Lower lobe of right lung (tissue), 2 donors: ENCODE data around the gene AUTS2. TPM values are rescaled to one million over a fixed set of nuclear protein-coding genes. Genes with fewer than 3 reads are reported as not detected.

Experiments used
- ATAC-seq, 2 donors: fragments of 200-7000 bp; cut with Tn5 transposase; one replicate each; pipeline ENCODE4 v1.9.1; 2020 to 2022; ENCODE audit warnings: mild to moderate bottlenecking in 2 of 2, moderate library complexity in 2 of 2
- DNase-seq: peaks from one replicate; pipeline ENCODE4 v3.0.0-alpha.2; 2020
- H3K27ac ChIP-seq: fragments of 200-600 bp; one replicate; pipeline ENCODE4 v1.8.0; 2022
- H3K27me3 ChIP-seq: fragments of 200-600 bp; one replicate; pipeline ENCODE4 v1.8.0; 2022; ENCODE audit warnings: low read depth
- H3K36me3 ChIP-seq: fragments of 200-600 bp; one replicate; pipeline ENCODE4 v1.8.0; 2022; ENCODE audit warnings: mild to moderate bottlenecking
- H3K4me1 ChIP-seq: fragments of 200-600 bp; one replicate; pipeline ENCODE4 v1.8.0; 2022
- H3K4me3 ChIP-seq: fragments of 200-600 bp; one replicate; pipeline ENCODE4 v1.8.0; 2022; ENCODE audit warnings: mild to moderate bottlenecking
- H3K9me3 ChIP-seq: fragments of 200-600 bp; one replicate; pipeline ENCODE4 v1.8.0; 2022
- intact Hi-C: fragments of 100-400 bp; cut with DNase I; formaldehyde crosslinking; loops from one replicate; pipeline ENCODE4 v1.11.0; 2022
- total RNA-seq: library from RNA; stranded (reverse); fragmentation: NEBNext Ultra II Directional; extraction: Animal tissue kit (Norgen Biotek cat#: 25700); gene quantifications from one replicate; pipeline ENCODE4 v1.2.1, GENCODE V29; 2021
- TF ChIP-seq, protein P1 (sequence below): fragments of 200-600 bp; IDR thresholded peaks from one replicate; pipeline ENCODE4 v1.8.0; 2022; ENCODE audit warnings: antibody characterized with exemption, mild to moderate bottlenecking
- donor health status: DM: no; HTN: yes; CAD: no; lungs with severe emphysema.

The AUTS2 gene
- total RNA-seq, 1 donor from 2014 or later = 45.7 TPM

GRCh38 chr7:69757981-69758430, 159.7 kb downstream of the AUTS2 start:
- Histone ChIP-seq H3K4me1 (peaks cover 21% of the 10 kb centered on the region), H3K27ac (no peak overlapping the region), H3K9me3 (no peaks in the 10 kb centered on the region), H3K36me3 (no peaks in the 10 kb centered on the region), H3K27me3 (no peaks in the 10 kb centered on the region), H3K4me3 (no peak overlapping the region)
- TF ChIP-seq, protein P1, sequence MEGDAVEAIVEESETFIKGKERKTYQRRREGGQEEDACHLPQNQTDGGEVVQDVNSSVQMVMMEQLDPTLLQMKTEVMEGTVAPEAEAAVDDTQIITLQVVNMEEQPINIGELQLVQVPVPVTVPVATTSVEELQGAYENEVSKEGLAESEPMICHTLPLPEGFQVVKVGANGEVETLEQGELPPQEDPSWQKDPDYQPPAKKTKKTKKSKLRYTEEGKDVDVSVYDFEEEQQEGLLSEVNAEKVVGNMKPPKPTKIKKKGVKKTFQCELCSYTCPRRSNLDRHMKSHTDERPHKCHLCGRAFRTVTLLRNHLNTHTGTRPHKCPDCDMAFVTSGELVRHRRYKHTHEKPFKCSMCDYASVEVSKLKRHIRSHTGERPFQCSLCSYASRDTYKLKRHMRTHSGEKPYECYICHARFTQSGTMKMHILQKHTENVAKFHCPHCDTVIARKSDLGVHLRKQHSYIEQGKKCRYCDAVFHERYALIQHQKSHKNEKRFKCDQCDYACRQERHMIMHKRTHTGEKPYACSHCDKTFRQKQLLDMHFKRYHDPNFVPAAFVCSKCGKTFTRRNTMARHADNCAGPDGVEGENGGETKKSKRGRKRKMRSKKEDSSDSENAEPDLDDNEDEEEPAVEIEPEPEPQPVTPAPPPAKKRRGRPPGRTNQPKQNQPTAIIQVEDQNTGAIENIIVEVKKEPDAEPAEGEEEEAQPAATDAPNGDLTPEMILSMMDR = no peak
- ATAC-seq = peak in 1 of 2 donors; percentile 12
- DNase-seq = no peak
- intact Hi-C loops = no loop called here

GRCh38 chr7:69759373-69759772, 161.1 kb downstream of the AUTS2 start:
- Histone ChIP-seq H3K9me3 (no peaks in the 10 kb centered on the region), H3K4me1 (peaks cover 21% of the 10 kb centered on the region), H3K4me3 (no peak overlapping the region), H3K27ac (no peak overlapping the region), H3K36me3 (no peaks in the 10 kb centered on the region), H3K27me3 (no peaks in the 10 kb centered on the region)
- no peak for DNase-seq
- no peak for ATAC-seq
- TF ChIP-seq, protein P1 = no peak
- intact Hi-C loops = no loop called here

DNA sequence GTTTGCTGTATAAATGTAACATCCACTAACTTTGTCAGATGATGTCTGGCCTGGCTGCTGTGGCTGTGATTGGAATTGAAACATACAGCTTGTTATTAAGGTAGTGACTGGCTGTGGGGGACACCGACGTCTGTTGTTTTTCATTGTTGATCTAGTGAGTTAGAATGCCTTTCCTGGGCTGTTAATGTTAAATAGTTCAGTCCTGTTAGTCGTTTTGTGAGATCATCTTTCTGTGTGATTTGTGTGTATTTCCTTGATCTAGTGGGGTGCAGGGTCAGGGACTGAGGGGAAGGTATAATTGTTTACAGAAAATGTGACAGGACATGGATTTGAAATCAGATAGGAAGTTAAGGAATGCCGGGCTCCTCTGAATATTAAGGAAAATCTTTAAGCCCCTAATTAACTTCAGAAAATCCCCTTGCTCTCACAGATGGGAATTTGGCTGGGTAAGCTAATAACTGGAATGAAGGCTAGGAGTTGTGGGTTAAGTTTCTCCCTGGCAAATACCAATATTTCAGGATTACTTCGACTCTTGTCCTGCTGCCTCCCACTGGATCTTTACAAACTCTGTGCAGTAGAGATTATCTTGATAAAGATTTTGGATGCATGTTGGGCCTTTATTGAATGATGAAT, 163.1 kb downstream of the AUTS2 start:
- H3K27ac ChIP-seq = no peak overlapping the region
- intact Hi-C loops = no loop called here
- TF ChIP-seq, protein P1 = no peak
- DNase-seq = no peak
- no peaks in the 10 kb centered on the region for H3K9me3 ChIP-seq
- no peak for ATAC-seq
- H3K36me3 ChIP-seq = no peaks in the 10 kb centered on the region
- H3K4me1 ChIP-seq = peaks cover 15% of the 10 kb centered on the region
- H3K4me3 ChIP-seq = no peak overlapping the region
- no peaks in the 10 kb centered on the region for H3K27me3 ChIP-seq

- peaks cover 5% of the 10 kb centered on the region for H3K4me1 ChIP-seq
- ATAC-seq (no peak), DNase-seq (no peak)
- TF ChIP-seq, protein P1 = no peak
- no peak overlapping the region for H3K4me3 ChIP-seq
- intact Hi-C loops = no loop called here
- no peaks in the 10 kb centered on the region for H3K36me3 ChIP-seq
- H3K27ac ChIP-seq = no peak overlapping the region
- no peaks in the 10 kb centered on the region for H3K9me3 ChIP-seq
- H3K27me3 ChIP-seq = no peaks in the 10 kb centered on the region
Measured at GRCh38 chr7:69762821-69763352, 164.6 kb downstream of the AUTS2 start.

DNA sequence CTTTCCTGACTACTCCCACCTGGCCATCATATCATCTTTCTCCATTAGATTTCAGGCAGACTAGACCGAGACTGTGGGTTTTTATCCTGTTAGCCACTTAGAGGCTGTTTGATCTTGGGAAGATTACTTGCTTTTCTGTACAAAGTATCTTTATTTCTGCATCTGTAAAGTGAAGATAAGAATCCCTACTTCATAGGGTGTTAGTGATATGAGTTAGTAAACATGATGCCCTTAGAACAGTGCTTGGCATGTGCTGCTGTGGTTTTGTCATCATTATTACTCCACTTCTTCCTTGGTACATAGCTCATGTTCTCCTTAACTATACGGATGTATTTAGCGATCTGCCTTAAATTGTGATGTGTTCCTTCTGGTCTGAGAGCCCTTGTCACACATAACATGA, 165.2 kb downstream of the AUTS2 start:
- Histone ChIP-seq H3K36me3 (no peaks in the 10 kb centered on the region), H3K27me3 (no peaks in the 10 kb centered on the region), H3K9me3 (no peaks in the 10 kb centered on the region), H3K27ac (no peak overlapping the region), H3K4me1 (no peaks in the 10 kb centered on the region), H3K4me3 (no peak overlapping the region)
- TF ChIP-seq, protein P1 = no peak
- no peak for ATAC-seq
- no peak for DNase-seq
- intact Hi-C loops = no loop called here
